Left forelimb (tissue), 1 donor: ENCODE results near the gene MIDN.

ENCODE experiments used
- DNase-seq: peaks from one replicate; pipeline ENCODE4 v3.0.0-alpha.2; 2018; ENCODE audit warnings: low spot score

MIDN gene

GRCh38 chr19:1282588-1283206 is 34.3 kb downstream of the MIDN start:
- DNase-seq: no peak

GRCh38 chr19:1283207-1283916 is 35.0 kb downstream of the MIDN start:
- DNase-seq: no peak

- DNase-seq: no peak
These were observed 35.5 kb downstream of the MIDN start for GRCh38 chr19:1283917-1284292.

GRCh38 chr19:1284293-1284978 is 36.1 kb downstream of the MIDN start:
- no peak for DNase-seq

- DNase-seq: no peak
These were observed 36.8 kb downstream of the MIDN start for GRCh38 chr19:1284979-1285736.

GRCh38 chr19:1285737-1286360 is 37.5 kb downstream of the MIDN start, which contains the start of gene EFNA2:
EFNA2 (plus strand) TSS chr19:1285873; CDS start chr19:1286169, 296 bp downstream.
- DNase-seq: no peak

- no peak for DNase-seq
These were observed 38.3 kb downstream of the MIDN start for GRCh38 chr19:1286487-1287353.

- DNase-seq: no peak
These were observed 39.2 kb downstream of the MIDN start for GRCh38 chr19:1287354-1288225.

GRCh38 chr19:1288226-1288612 is 39.8 kb downstream of the MIDN start:
- no peak for DNase-seq

GRCh38 chr19:1288833-1289685 is 40.7 kb downstream of the MIDN start:
- DNase-seq: no peak

- DNase-seq: no peak
These were observed 41.3 kb downstream of the MIDN start for GRCh38 chr19:1289686-1290025.

GRCh38 chr19:1290196-1290702 is 41.9 kb downstream of the MIDN start:
- no peak for DNase-seq

- DNase-seq: no peak
These were observed 42.6 kb downstream of the MIDN start for GRCh38 chr19:1290703-1291651.

GRCh38 chr19:1291761-1292418 is 43.5 kb downstream of the MIDN start:
- no peak for DNase-seq

- DNase-seq: no peak
These were observed 44.2 kb downstream of the MIDN start for GRCh38 chr19:1292419-1293151.

GRCh38 chr19:1293782-1294604 is 45.6 kb downstream of the MIDN start:
- no peak for DNase-seq
